ENCODE results near the gene MVB12B.

MVB12B gene

GRCh38 chr9:126521551-126521950 is 194.9 kb downstream of the MVB12B start:
- DNase-seq (ENCODE audit: low spot score) = no peak

GRCh38 chr9:126521976-126522590 is 195.5 kb downstream of the MVB12B start:
- DNase-seq (ENCODE audit: low spot score) = no peak

- DNase-seq (ENCODE audit: low spot score) = no peak
Observed at GRCh38 chr9:126522612-126523356, 196.2 kb downstream of the MVB12B start.

- no peak for DNase-seq (ENCODE audit: low spot score)
Observed at GRCh38 chr9:126523611-126524111, 197.0 kb downstream of the MVB12B start.

- DNase-seq (ENCODE audit: low spot score) = no peak
Observed at GRCh38 chr9:126524353-126525077, 197.9 kb downstream of the MVB12B start.

GRCh38 chr9:126526218-126527108 is 199.8 kb downstream of the MVB12B start:
- no peak for DNase-seq (ENCODE audit: low spot score)

GRCh38 chr9:126527109-126527825 is 200.6 kb downstream of the MVB12B start:
- DNase-seq (ENCODE audit: low spot score) = no peak

GRCh38 chr9:126528111-126528510 is 201.5 kb downstream of the MVB12B start:
- DNase-seq (ENCODE audit: low spot score) = no peak

- no peak for DNase-seq (ENCODE audit: low spot score)
Observed at GRCh38 chr9:126528915-126529314, 202.3 kb downstream of the MVB12B start.

GRCh38 chr9:126531035-126531571 is 204.5 kb downstream of the MVB12B start:
- DNase-seq (ENCODE audit: low spot score) = no peak

- no peak for DNase-seq (ENCODE audit: low spot score)
Observed at GRCh38 chr9:126531591-126531990, 205.0 kb downstream of the MVB12B start.

GRCh38 chr9:126532019-126532462 is 205.4 kb downstream of the MVB12B start:
- no peak for DNase-seq (ENCODE audit: low spot score)

GRCh38 chr9:126532489-126532888 is 205.9 kb downstream of the MVB12B start:
- no peak for DNase-seq (ENCODE audit: low spot score)

- no peak for DNase-seq (ENCODE audit: low spot score)
Observed at GRCh38 chr9:126532951-126533925, 206.6 kb downstream of the MVB12B start.

GRCh38 chr9:126533926-126534310 is 207.3 kb downstream of the MVB12B start:
- no peak for DNase-seq (ENCODE audit: low spot score)

- DNase-seq (ENCODE audit: low spot score) = no peak
Observed at GRCh38 chr9:126534431-126535186, 208.0 kb downstream of the MVB12B start.

- DNase-seq (ENCODE audit: low spot score) = no peak
Observed at GRCh38 chr9:126536131-126536530, 209.5 kb downstream of the MVB12B start.

GRCh38 chr9:126536841-126537465 is 210.3 kb downstream of the MVB12B start:
- DNase-seq (ENCODE audit: low spot score) = no peak

Data from LoVo (cell line).